ENCODE measurements around the gene HSPA1A. TPM values are rescaled to one million over a fixed set of nuclear protein-coding genes. Genes with fewer than 3 reads are reported as not detected.
"Not testable (repeated sequence)": the region's sequence is repeated elsewhere in the genome, so short reads cannot be mapped to it uniquely, and the experiment has no call there.

Gene HSPA1A
- total RNA-seq, 1 experiment from 2014 or later: 77.3 TPM

DNA sequence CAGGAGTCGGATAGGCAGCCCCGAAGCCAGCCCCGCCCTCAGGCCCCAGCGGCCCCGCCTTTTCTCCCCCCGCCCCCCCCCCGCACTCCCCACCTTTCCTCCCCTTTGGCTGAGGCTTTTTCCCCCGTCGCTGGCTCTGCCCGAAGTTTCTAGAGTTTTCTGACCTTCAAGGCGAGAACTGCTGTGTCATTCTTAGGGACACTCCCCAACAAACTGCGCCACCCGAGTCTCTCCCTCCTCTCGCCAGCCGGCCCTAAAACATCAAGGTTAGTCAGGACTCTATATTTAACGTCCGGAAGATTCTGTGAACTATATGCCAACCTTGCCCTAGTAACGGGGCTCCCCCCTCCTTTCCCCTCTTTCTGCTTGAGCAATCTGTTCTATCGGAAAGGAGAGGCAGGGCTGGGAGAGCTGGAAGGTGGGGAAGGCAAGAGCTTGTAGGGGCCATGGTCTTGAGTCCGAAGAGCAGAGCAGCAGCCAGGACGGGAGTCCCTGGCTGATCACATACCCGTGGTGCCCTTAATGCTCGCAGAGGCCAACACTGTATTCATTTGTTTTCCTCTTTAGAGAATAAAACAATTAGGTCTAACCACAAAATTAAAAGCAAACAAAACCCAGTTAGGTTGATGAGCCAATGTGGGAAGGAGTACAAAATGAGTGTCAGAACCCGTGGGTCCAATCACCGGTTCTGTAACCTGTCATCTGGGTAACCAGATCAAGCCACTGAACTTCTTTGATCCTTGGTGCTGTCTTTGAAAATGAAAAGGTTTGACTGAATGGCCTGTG is 6.9 kb downstream of the HSPA1A start:
- Histone ChIP-seq H3K4me3 (ENCODE audit: low read depth, low read length) (peak overlapping the region; percentile 45), H3K9me3 (no peaks in the 10 kb centered on the region), H3K36me3 (ENCODE audit: control insufficient read depth, insufficient read depth, low read length) (no peaks in the 10 kb centered on the region), H3K27me3 (replicated peaks; ENCODE audit: control insufficient read depth, insufficient read depth, low read length) (no peaks in the 10 kb centered on the region), H3K4me1 (peaks cover 63% of the 10 kb centered on the region)
- Mint-ChIP-seq H3K36me3 (ENCODE audit: insufficient read depth, unreplicated experiment) (peaks cover 41% of the 10 kb centered on the region), H3K9me3 (ENCODE audit: unreplicated experiment) (no peaks in the 10 kb centered on the region), H3K4me1 (ENCODE audit: low read depth, unreplicated experiment) (peaks cover 17% of the 10 kb centered on the region), H3K4me3 (ENCODE audit: unreplicated experiment) (peak overlapping the region; percentile 96), H3K27ac (ENCODE audit: unreplicated experiment) (peak overlapping the region; percentile 98), H3K27me3 (ENCODE audit: insufficient read depth, unreplicated experiment) (no peaks in the 10 kb centered on the region)
- DNase-seq: peak; percentile 79 to 89
- ChIA-PET POLR2A (interaction anchor here (0.6 to 1.7 kb wide), 6 partner anchors 8 to 93 kb away, joined by 3 to 11 read pairs (median 4); partner anchors contain the start of genes DDAH2, LSM2 and NEU1), CTCF (interaction anchor here (0.7 to 1.4 kb wide), 4 partner anchors 15 to 130 kb away, joined by 3 to 5 read pairs (median 4); partner anchors contain the start of genes LSM2 and NEU1)
- BruUV-seq (replicated peaks): TSS peak; percentile 56
- TF ChIP-seq CTCF (IDR thresholded peaks at IDR 0.05; ENCODE audit: insufficient read depth in 1 of 2, low read depth in 1 of 2, low read length in 1 of 2, severe bottlenecking in 1 of 2, unreplicated experiment in 1 of 2): no peak
- intact Hi-C loops (cut with micrococcal nuclease; ENCODE audit: unreplicated experiment): loop anchor here (1.0 kb wide), 1 partner anchor 16 kb away; the partner anchor contains the start of gene LSM2

- BruUV-seq (replicated peaks); H3K27me3 ChIP-seq (replicated peaks; ENCODE audit: control insufficient read depth, insufficient read depth, low read length); H3K9me3 Mint-ChIP-seq (ENCODE audit: unreplicated experiment); DNase-seq; H3K27me3 Mint-ChIP-seq (ENCODE audit: insufficient read depth, unreplicated experiment); intact Hi-C loops (cut with micrococcal nuclease; ENCODE audit: unreplicated experiment); H3K36me3 ChIP-seq (ENCODE audit: control insufficient read depth, insufficient read depth, low read length); H3K4me3 ChIP-seq (ENCODE audit: low read depth, low read length); H3K9me3 ChIP-seq; POLR2A ChIA-PET: not testable (repeated sequence)
- peak overlapping the region; percentile 42 for H3K4me3 Mint-ChIP-seq (ENCODE audit: unreplicated experiment)
- peak overlapping the region; percentile 53 for H3K27ac Mint-ChIP-seq (ENCODE audit: unreplicated experiment)
- peaks cover 10% of the 10 kb centered on the region for H3K4me1 Mint-ChIP-seq (ENCODE audit: low read depth, unreplicated experiment)
- CTCF ChIA-PET: interaction anchor here (0.6 kb wide), 1 partner anchor 15 kb away, joined by 4 read pairs; no protein-coding TSS in a partner anchor
- H3K36me3 Mint-ChIP-seq (ENCODE audit: insufficient read depth, unreplicated experiment): peaks cover 36% of the 10 kb centered on the region
- H3K4me1 ChIP-seq: peaks cover 52% of the 10 kb centered on the region
Measured at GRCh38 chr6:31823592-31824196, 8.4 kb downstream of the HSPA1A start.

- H3K4me1 Mint-ChIP-seq (ENCODE audit: low read depth, unreplicated experiment): peaks cover 10% of the 10 kb centered on the region
Measured at GRCh38 chr6:31825553-31825952, 10.2 kb downstream of the HSPA1A start.

More at GRCh38 chr6:31825553-31825952, 10.2 kb downstream of the HSPA1A start:
- no TSS peak for BruUV-seq (replicated peaks)
- H3K4me3 Mint-ChIP-seq (ENCODE audit: unreplicated experiment): peak overlapping the region; percentile 96
- intact Hi-C loops (cut with micrococcal nuclease; ENCODE audit: unreplicated experiment): loop anchor here (5.0 kb wide), 1 partner anchor 158 kb away; the partner anchor contains the start of genes CSNK2B and LY6G5B
- H3K36me3 Mint-ChIP-seq (ENCODE audit: insufficient read depth, unreplicated experiment): peaks cover 39% of the 10 kb centered on the region
- no peaks in the 10 kb centered on the region for H3K9me3 Mint-ChIP-seq (ENCODE audit: unreplicated experiment)
- no peak overlapping the region for H3K4me3 ChIP-seq (ENCODE audit: low read depth, low read length)
- H3K36me3 ChIP-seq (ENCODE audit: control insufficient read depth, insufficient read depth, low read length): no peaks in the 10 kb centered on the region
- H3K27ac Mint-ChIP-seq (ENCODE audit: unreplicated experiment): peak overlapping the region; percentile 92
- H3K9me3 ChIP-seq: no peaks in the 10 kb centered on the region
- no peaks in the 10 kb centered on the region for H3K27me3 ChIP-seq (replicated peaks; ENCODE audit: control insufficient read depth, insufficient read depth, low read length)
- no peak for TF ChIP-seq CTCF (IDR thresholded peaks at IDR 0.05; ENCODE audit: insufficient read depth in 1 of 2, low read depth in 1 of 2, low read length in 1 of 2, severe bottlenecking in 1 of 2, unreplicated experiment in 1 of 2)
- ChIA-PET POLR2A (interaction anchor here (1.3 to 3.4 kb wide), 2 partner anchors 11 to 19 kb away, joined by 3 to 79 read pairs; partner anchors contain the start of genes HSPA1A, HSPA1L and LSM2), CTCF (interaction anchor here (0.8 kb wide), 1 partner anchor 11 kb away, joined by 3 read pairs; no protein-coding TSS in a partner anchor)
- DNase-seq: no peak
- no peaks in the 10 kb centered on the region for H3K27me3 Mint-ChIP-seq (ENCODE audit: insufficient read depth, unreplicated experiment)
- H3K4me1 ChIP-seq: peaks cover 39% of the 10 kb centered on the region

All from Caco-2 (cell line).